ENCODE results near the gene PTPN14.

Gene PTPN14

GRCh38 chr1:214473387-214473786 is 78.0 kb downstream of the PTPN14 start:
- peaks cover 8% of the 10 kb centered on the region for H3K4me1 Mint-ChIP-seq (ENCODE audit: low read depth)
- H3K27me3 Mint-ChIP-seq: peaks cover 26% of the 10 kb centered on the region
- H3K27ac Mint-ChIP-seq: no peak overlapping the region
- H3K4me3 Mint-ChIP-seq: no peak overlapping the region
- no peak for DNase-seq
- H3K36me3 Mint-ChIP-seq (ENCODE audit: low read depth): no peaks in the 10 kb centered on the region
- no peaks in the 10 kb centered on the region for H3K9me3 Mint-ChIP-seq

- Mint-ChIP-seq H3K36me3 (ENCODE audit: low read depth) (no peaks in the 10 kb centered on the region), H3K9me3 (no peaks in the 10 kb centered on the region), H3K4me1 (ENCODE audit: low read depth) (peaks cover 8% of the 10 kb centered on the region), H3K27me3 (peaks cover 26% of the 10 kb centered on the region), H3K4me3 (no peak overlapping the region), H3K27ac (no peak overlapping the region)
- DNase-seq: no peak
Observed at GRCh38 chr1:214472364-214472763, 79.0 kb downstream of the PTPN14 start.

- Mint-ChIP-seq H3K36me3 (ENCODE audit: low read depth) (no peaks in the 10 kb centered on the region), H3K4me3 (no peak overlapping the region), H3K27ac (no peak overlapping the region), H3K27me3 (peaks cover 28% of the 10 kb centered on the region), H3K4me1 (ENCODE audit: low read depth) (peaks cover 8% of the 10 kb centered on the region), H3K9me3 (no peaks in the 10 kb centered on the region)
- no peak for DNase-seq
Observed at GRCh38 chr1:214471458-214471857, 79.9 kb downstream of the PTPN14 start.

GRCh38 chr1:214470132-214470531 is 81.3 kb downstream of the PTPN14 start:
- Mint-ChIP-seq H3K27me3 (peaks cover 16% of the 10 kb centered on the region), H3K4me3 (no peak overlapping the region), H3K36me3 (ENCODE audit: low read depth) (no peaks in the 10 kb centered on the region), H3K27ac (no peak overlapping the region), H3K4me1 (ENCODE audit: low read depth) (peaks cover 8% of the 10 kb centered on the region), H3K9me3 (no peaks in the 10 kb centered on the region)
- no peak for DNase-seq

GRCh38 chr1:214469290-214469689 is 82.1 kb downstream of the PTPN14 start:
- H3K4me3 Mint-ChIP-seq: no peak overlapping the region
- no peak for DNase-seq
- H3K4me1 Mint-ChIP-seq (ENCODE audit: low read depth): peaks cover 8% of the 10 kb centered on the region
- no peaks in the 10 kb centered on the region for H3K36me3 Mint-ChIP-seq (ENCODE audit: low read depth)
- peaks cover 22% of the 10 kb centered on the region for H3K27me3 Mint-ChIP-seq
- H3K27ac Mint-ChIP-seq: no peak overlapping the region
- H3K9me3 Mint-ChIP-seq: no peaks in the 10 kb centered on the region

- H3K27me3 Mint-ChIP-seq: peaks cover 14% of the 10 kb centered on the region
- peaks cover 8% of the 10 kb centered on the region for H3K4me1 Mint-ChIP-seq (ENCODE audit: low read depth)
- H3K9me3 Mint-ChIP-seq: no peaks in the 10 kb centered on the region
- H3K36me3 Mint-ChIP-seq (ENCODE audit: low read depth): no peaks in the 10 kb centered on the region
- H3K4me3 Mint-ChIP-seq: no peak overlapping the region
- no peak for DNase-seq
- no peak overlapping the region for H3K27ac Mint-ChIP-seq
Observed at GRCh38 chr1:214467078-214467585, 84.3 kb downstream of the PTPN14 start.

GRCh38 chr1:214466403-214467077 is 84.9 kb downstream of the PTPN14 start:
- Mint-ChIP-seq H3K9me3 (no peaks in the 10 kb centered on the region), H3K27ac (no peak overlapping the region), H3K4me3 (no peak overlapping the region), H3K4me1 (ENCODE audit: low read depth) (peaks cover 3% of the 10 kb centered on the region), H3K27me3 (peaks cover 14% of the 10 kb centered on the region), H3K36me3 (ENCODE audit: low read depth) (no peaks in the 10 kb centered on the region)
- DNase-seq: no peak

- Mint-ChIP-seq H3K4me1 (ENCODE audit: low read depth) (no peaks in the 10 kb centered on the region), H3K9me3 (no peaks in the 10 kb centered on the region), H3K4me3 (no peak overlapping the region), H3K27me3 (peaks cover 14% of the 10 kb centered on the region), H3K27ac (no peak overlapping the region), H3K36me3 (ENCODE audit: low read depth) (no peaks in the 10 kb centered on the region)
- no peak for DNase-seq
Observed at GRCh38 chr1:214464445-214465287, 86.7 kb downstream of the PTPN14 start.

GRCh38 chr1:214463596-214463995 is 87.8 kb downstream of the PTPN14 start:
- H3K4me3 Mint-ChIP-seq: no peak overlapping the region
- H3K4me1 Mint-ChIP-seq (ENCODE audit: low read depth): no peaks in the 10 kb centered on the region
- no peak overlapping the region for H3K27ac Mint-ChIP-seq
- no peak for DNase-seq
- H3K36me3 Mint-ChIP-seq (ENCODE audit: low read depth): no peaks in the 10 kb centered on the region
- H3K27me3 Mint-ChIP-seq: peaks cover 15% of the 10 kb centered on the region
- H3K9me3 Mint-ChIP-seq: no peaks in the 10 kb centered on the region

- Mint-ChIP-seq H3K4me1 (ENCODE audit: low read depth) (no peaks in the 10 kb centered on the region), H3K36me3 (ENCODE audit: low read depth) (no peaks in the 10 kb centered on the region), H3K4me3 (no peak overlapping the region), H3K9me3 (no peaks in the 10 kb centered on the region), H3K27me3 (peaks cover 18% of the 10 kb centered on the region), H3K27ac (no peak overlapping the region)
- DNase-seq: no peak
Observed at GRCh38 chr1:214462882-214463281, 88.5 kb downstream of the PTPN14 start.

- Mint-ChIP-seq H3K4me1 (ENCODE audit: low read depth) (peaks cover 6% of the 10 kb centered on the region), H3K4me3 (no peak overlapping the region), H3K9me3 (no peaks in the 10 kb centered on the region), H3K36me3 (ENCODE audit: low read depth) (no peaks in the 10 kb centered on the region), H3K27me3 (peaks cover 14% of the 10 kb centered on the region), H3K27ac (no peak overlapping the region)
- DNase-seq: no peak
Observed at GRCh38 chr1:214461305-214461704, 90.1 kb downstream of the PTPN14 start.

- Mint-ChIP-seq H3K9me3 (no peaks in the 10 kb centered on the region), H3K27ac (no peak overlapping the region), H3K4me1 (ENCODE audit: low read depth) (peaks cover 9% of the 10 kb centered on the region), H3K4me3 (no peak overlapping the region), H3K27me3 (peaks cover 17% of the 10 kb centered on the region), H3K36me3 (ENCODE audit: low read depth) (no peaks in the 10 kb centered on the region)
- no peak for DNase-seq
Observed at GRCh38 chr1:214460304-214460916, 91.0 kb downstream of the PTPN14 start.

- no peak overlapping the region for H3K27ac Mint-ChIP-seq
- no peak overlapping the region for H3K4me3 Mint-ChIP-seq
- H3K4me1 Mint-ChIP-seq (ENCODE audit: low read depth): peaks cover 14% of the 10 kb centered on the region
- no peak for DNase-seq
- no peaks in the 10 kb centered on the region for H3K36me3 Mint-ChIP-seq (ENCODE audit: low read depth)
- H3K9me3 Mint-ChIP-seq: no peaks in the 10 kb centered on the region
- H3K27me3 Mint-ChIP-seq: peaks cover 21% of the 10 kb centered on the region
Observed at GRCh38 chr1:214459895-214460294, 91.5 kb downstream of the PTPN14 start.

- peaks cover 21% of the 10 kb centered on the region for H3K4me1 Mint-ChIP-seq (ENCODE audit: low read depth)
- peaks cover 21% of the 10 kb centered on the region for H3K27me3 Mint-ChIP-seq
- no peaks in the 10 kb centered on the region for H3K36me3 Mint-ChIP-seq (ENCODE audit: low read depth)
- H3K27ac Mint-ChIP-seq: no peak overlapping the region
- no peak overlapping the region for H3K4me3 Mint-ChIP-seq
- no peaks in the 10 kb centered on the region for H3K9me3 Mint-ChIP-seq
- no peak for DNase-seq
Observed at GRCh38 chr1:214458541-214458940, 92.9 kb downstream of the PTPN14 start.
